ENCODE measurements around the gene CCDC81.
"Not testable (repeated sequence)": the region's sequence is repeated elsewhere in the genome, so short reads cannot be mapped to it uniquely, and the experiment has no call there.

CCDC81 gene

GRCh38 chr11:86390487-86390886 is 15.8 kb downstream of the CCDC81 start:
- no peak for DNase-seq

- DNase-seq, result no peak
These were observed 20.4 kb downstream of the CCDC81 start for GRCh38 chr11:86395061-86395551.

- no peak for DNase-seq
These were observed 21.7 kb downstream of the CCDC81 start for GRCh38 chr11:86396396-86396795.

DNA sequence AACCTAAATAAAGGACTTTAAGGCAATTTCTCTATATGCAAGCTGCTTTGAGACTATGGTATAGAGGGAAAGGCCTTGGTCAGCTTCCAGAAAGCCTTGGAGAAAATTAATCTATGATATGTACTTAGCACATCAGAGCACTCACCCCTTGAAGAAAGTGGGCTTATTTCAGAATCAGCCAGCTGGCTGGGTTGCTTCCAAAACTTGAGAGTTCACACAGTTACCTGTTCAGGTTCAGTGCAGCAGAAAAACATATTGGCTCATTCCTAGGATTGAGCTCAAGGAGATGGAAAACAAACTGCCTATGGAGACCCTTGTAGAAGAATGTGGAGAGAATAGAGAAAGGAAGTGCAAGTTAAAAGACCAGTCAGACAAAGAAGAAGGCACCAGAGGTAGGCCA is 22.7 kb downstream of the CCDC81 start:
- no peak for DNase-seq

GRCh38 chr11:86398106-86398505 is 23.4 kb downstream of the CCDC81 start:
- no peak for DNase-seq

DNA sequence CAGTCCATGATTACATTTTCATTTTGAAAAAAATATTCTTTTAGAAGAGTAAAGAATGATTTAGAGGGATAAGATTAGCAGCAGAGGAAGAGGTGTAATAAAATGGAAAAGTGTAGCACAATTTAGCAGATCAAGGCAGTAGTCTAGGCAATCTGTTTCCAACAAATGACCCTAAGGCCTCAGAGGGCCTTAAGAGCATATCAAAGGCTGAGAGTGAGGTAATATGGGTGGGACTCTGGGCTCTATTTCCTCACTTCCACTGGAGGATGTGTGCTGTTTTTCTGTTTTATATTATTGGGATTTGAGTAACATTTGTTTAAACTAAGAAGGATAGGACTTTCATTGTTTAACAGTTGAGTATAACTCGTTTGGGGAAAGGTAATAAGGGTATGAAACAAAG is 28.8 kb downstream of the CCDC81 start:
- no peak for DNase-seq

GRCh38 chr11:86408845-86409244 is 34.2 kb downstream of the CCDC81 start:
- no peak for DNase-seq

GRCh38 chr11:86414032-86414431 is 39.3 kb downstream of the CCDC81 start:
- DNase-seq, result no peak

DNA sequence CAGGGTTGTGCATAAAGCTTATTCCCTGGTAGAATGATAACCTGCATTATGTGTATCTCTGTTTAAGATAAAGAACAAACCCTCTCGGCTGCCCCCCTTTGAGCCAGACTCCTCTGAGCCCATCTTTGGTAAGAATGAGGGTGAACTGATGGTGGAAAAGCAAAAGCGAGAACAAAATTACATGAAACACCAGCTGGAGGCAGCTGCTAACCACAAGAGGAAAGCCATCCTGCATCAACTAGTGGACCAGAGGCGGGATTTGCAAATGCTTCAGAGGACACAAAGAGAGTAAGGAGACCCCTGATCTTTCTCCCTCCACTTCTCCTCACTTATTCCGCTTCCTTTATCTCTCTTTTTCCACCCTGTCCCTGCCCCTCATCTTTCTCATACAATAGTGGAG is 40.3 kb downstream of the CCDC81 start:
- DNase-seq, result no peak

DNA sequence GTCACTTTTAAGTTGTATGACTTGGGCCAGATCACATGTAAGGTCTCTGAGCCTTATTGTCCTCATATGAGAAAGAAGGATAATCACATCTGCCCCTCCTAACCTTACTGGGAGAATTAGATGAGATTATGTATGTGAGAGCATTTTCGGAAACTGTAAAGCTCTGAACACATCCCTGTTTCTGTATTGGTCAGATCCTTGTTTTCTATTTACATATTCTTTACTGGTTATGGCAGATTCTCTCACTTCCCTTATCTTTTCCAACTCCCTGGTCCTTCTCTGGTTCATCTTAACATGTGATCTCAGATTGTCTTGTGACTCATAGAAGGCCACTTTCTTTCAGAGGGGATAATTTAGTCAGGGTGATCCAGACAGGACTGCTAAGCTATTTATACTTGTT is 41.8 kb downstream of the CCDC81 start:
- no peak for DNase-seq

GRCh38 chr11:86416951-86417350 is 42.3 kb downstream of the CCDC81 start:
- DNase-seq, result not testable (repeated sequence)

GRCh38 chr11:86418106-86418505 is 43.4 kb downstream of the CCDC81 start:
- DNase-seq, result no peak

- no peak for DNase-seq
These were observed 43.8 kb downstream of the CCDC81 start for GRCh38 chr11:86418513-86418912.

DNA sequence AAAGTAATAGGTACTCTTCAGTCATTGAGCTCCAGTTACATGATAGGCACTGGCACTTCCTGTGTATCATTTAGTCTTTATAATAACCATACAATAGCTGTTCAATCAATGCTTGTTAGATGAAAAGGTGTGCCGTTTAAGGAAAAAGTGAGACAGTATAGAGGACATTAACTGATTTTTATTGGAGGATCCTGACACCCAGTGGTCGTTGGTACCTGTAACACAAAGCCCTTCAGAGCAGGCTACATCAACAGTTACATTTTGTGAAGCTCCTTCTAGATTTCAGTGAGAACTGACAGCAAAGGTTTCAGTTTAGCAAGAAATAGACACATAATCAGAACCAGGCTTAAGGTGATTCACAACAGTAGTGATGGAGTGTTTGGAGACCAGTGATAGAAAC is 44.2 kb downstream of the CCDC81 start:
- no peak for DNase-seq

DNA sequence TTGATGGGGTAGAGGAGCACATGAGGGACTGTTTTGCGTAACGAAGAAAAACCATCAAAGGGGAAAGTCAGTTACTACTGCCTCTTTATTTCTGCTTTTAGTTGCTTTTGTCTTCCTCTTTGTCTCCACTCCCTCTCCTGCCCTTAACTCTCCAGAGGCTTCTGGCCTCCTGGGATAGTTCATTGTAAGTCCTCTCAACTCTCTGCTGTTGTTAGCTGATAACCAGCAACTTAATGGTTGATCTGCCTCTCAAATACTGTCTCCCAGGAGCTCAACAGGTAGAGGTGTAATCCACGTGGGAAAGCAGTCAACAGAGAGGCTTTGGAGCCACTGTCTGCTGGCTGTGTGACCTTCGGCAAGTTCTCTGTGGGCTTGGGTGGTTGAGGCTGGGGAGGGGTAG is 47.3 kb downstream of the CCDC81 start:
- no peak for DNase-seq

- DNase-seq, result no peak
These were observed 47.7 kb downstream of the CCDC81 start for GRCh38 chr11:86422371-86422770.

DNA sequence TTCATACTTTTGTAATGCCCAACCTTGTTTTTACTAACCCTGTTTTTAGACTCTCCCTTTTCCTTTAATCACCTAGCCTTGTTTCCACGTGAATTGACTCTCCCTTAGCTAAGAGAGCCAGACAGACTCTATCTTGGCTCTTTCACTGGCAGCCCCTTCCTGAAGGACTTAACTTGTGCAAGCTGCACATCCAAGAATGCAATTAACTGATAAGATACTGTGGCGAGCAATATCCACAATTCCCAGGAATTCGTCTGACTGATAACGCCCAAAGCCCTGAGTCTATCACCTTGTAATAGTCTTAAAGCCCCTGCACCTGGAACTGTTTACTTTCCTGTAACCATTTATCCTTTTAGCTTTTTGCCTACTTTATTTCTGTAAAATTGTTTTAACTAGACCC is 48.8 kb downstream of the CCDC81 start:
- not testable (repeated sequence) for DNase-seq

GRCh38 chr11:86427441-86427840 is 52.8 kb downstream of the CCDC81 start:
- no peak for DNase-seq

DNA sequence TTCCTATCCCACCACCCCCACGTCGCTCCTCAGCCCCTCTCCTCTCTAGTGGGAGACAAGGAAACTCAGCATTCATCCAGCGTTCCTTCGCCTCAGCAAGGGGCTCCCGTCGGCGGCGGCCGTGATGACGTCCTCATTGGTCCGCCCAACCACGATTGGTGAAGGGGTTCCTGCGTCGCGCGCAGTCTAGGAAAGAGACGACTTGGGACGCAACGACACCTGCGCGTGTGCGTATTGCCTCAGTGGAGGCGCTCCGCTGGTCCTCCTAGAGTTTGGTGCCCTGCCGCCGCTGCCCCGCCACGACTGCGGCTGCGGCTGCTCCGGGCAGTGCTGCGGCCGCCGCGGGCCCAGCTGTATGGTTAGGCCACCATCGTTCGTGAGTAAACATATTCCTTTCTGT is 56.6 kb downstream of the CCDC81 start:
- no peak for DNase-seq

GRCh38 chr11:86433361-86434095 is 58.8 kb downstream of the CCDC81 start:
- not testable (repeated sequence) for DNase-seq

GRCh38 chr11:86435711-86436110 is 61.0 kb downstream of the CCDC81 start:
- no peak for DNase-seq

DNA sequence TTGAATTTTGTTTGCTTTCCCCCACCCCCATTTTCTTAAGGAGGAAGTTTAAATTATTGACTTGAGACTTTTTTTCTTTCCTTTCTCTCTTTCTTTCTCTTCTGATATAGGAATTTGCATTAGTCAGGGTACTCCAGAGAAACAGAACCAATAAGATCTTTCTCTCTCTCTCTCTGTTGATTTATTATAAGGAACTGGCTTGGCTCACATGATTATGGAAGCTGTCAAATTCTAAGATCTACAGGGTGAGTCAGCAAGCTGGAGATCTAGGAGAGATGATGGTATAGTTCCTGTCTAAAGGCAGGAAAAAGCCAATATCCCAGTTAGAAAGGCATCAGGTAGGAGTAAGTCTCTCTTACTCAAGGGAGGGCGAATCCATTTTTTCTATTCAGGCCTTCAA is 64.0 kb downstream of the CCDC81 start:
- no peak for DNase-seq

- DNase-seq, result no peak
These were observed 65.6 kb downstream of the CCDC81 start for GRCh38 chr11:86440305-86440716.

GRCh38 chr11:86440843-86441242 is 66.2 kb downstream of the CCDC81 start:
- no peak for DNase-seq

GRCh38 chr11:86442420-86442819 is 67.7 kb downstream of the CCDC81 start:
- DNase-seq, result no peak

All from NK-92 treated with Interleukin-12 subunit alpha and Interleukin-12 subunit beta, amount 100 ng/mL, for 24 hours (cell line).